IMR-90 (cell line): Measurements from ENCODE around the gene HIVEP3. TPM values are rescaled to one million over a fixed set of nuclear protein-coding genes. Genes with fewer than 3 reads are reported as not detected.

Experiments used
- ATAC-seq: fragments of 200-7000 bp; cut with Tn5 transposase; 2 replicates; pipeline ENCODE4 v1.9.1; 2020; ENCODE audit warnings: low read depth, mild to moderate bottlenecking, moderate library complexity
- BruUV-seq: library from RNA; stranded (reverse); fragments of 400-500 nt; replicated peaks from 2 replicates; lab custom pipeline; 2021; lab: Mats Ljungman, UMichigan
- CTCF ChIA-PET: fragments of 300-600 bp; formaldehyde crosslinking; extraction: SDS; loops from one replicate; lab custom pipeline; 2021; ENCODE audit warnings: antibody characterized with exemption; lab: Yijun Ruan, JAX
- POLR2A ChIA-PET: fragments of 300-600 bp; sonication (Branson Sonifier 250); formaldehyde crosslinking; loops from one replicate; lab custom pipeline; 2022; ENCODE audit warnings: antibody characterized with exemption; ENCODE audit not compliant: unreplicated experiment; lab: Charles Lee
- DNase-seq: peaks from one replicate; pipeline ENCODE4 v3.0.0; 2013
- H2AFZ ChIP-seq: replicated peaks from 2 replicates; pipeline ENCODE3; 2013; ENCODE audit warnings: low read length, mild to moderate bottlenecking; ENCODE audit not compliant: poor library complexity
- H2AK5ac ChIP-seq: 2 replicates; pipeline ENCODE4 v1.6.1; 2013; ENCODE audit warnings: low read depth, low read length, inconsistent platforms
- H2AK9ac ChIP-seq: replicated peaks from 2 replicates; pipeline ENCODE3; 2013; ENCODE audit warnings: mild to moderate bottlenecking, low read depth, low read length, moderate library complexity; ENCODE audit not compliant: poor library complexity
- H2BK120ac ChIP-seq: 2 replicates; pipeline ENCODE4 v1.6.1; 2013; ENCODE audit warnings: low read depth, low read length, inconsistent platforms
- H2BK15ac ChIP-seq: 3 replicates; pipeline ENCODE4 v1.6.1; 2013; ENCODE audit warnings: low read depth, low read length, inconsistent platforms
- H2BK20ac ChIP-seq: 2 replicates; pipeline ENCODE4 v1.6.1; 2013; ENCODE audit warnings: low read depth, mild to moderate bottlenecking, inconsistent platforms, low read length, moderate library complexity
- H2BK5ac ChIP-seq: 2 replicates; pipeline ENCODE4 v1.6.1; 2013; ENCODE audit warnings: mild to moderate bottlenecking, low read depth, low read length, inconsistent platforms; ENCODE audit not compliant: poor library complexity, severe bottlenecking
- H3K14ac ChIP-seq: replicated peaks from 2 replicates; pipeline ENCODE4 v1.6.1; 2013; ENCODE audit warnings: low read depth, low read length, inconsistent platforms
- H3K18ac ChIP-seq: 2 replicates; pipeline ENCODE4 v1.6.1; 2013; ENCODE audit warnings: low read depth, low read length, control low read depth
- H3K23ac ChIP-seq: 2 replicates; pipeline ENCODE4 v1.6.1; 2013; ENCODE audit warnings: low read depth, low read length, inconsistent platforms
- H3K27ac ChIP-seq: 2 replicates; pipeline ENCODE4 v1.5.1; 2013; ENCODE audit warnings: mild to moderate bottlenecking, control low read depth, low read length; ENCODE audit not compliant: insufficient read depth
- H3K27me3 ChIP-seq: 2 replicates; pipeline ENCODE4 v1.6.1; 2013; ENCODE audit warnings: low read length; ENCODE audit not compliant: control insufficient read depth, insufficient read depth
- H3K36me3 ChIP-seq: 2 replicates; pipeline ENCODE4 v1.6.1; 2013; ENCODE audit warnings: low read length, mixed read lengths; ENCODE audit not compliant: control insufficient read depth, insufficient read depth
- H3K4ac ChIP-seq: 2 replicates; pipeline ENCODE4 v1.6.1; 2013; ENCODE audit warnings: low read depth, low read length, inconsistent platforms
- H3K4me1 ChIP-seq: 2 replicates; pipeline ENCODE4 v1.6.1; 2013; ENCODE audit warnings: low read length, mixed read lengths; ENCODE audit not compliant: control insufficient read depth, insufficient read depth
- H3K4me2 ChIP-seq: 2 replicates; pipeline ENCODE4 v1.6.1; 2013; ENCODE audit warnings: low read depth, mild to moderate bottlenecking, control low read depth, low read length, moderate library complexity
- H3K4me3 ChIP-seq: 2 replicates; pipeline ENCODE4 v1.5.1; 2013; ENCODE audit warnings: low read depth, mild to moderate bottlenecking, control low read depth, low read length, moderate library complexity; ENCODE audit not compliant: insufficient read depth
- H3K56ac ChIP-seq: 2 replicates; pipeline ENCODE4 v1.6.1; 2013; ENCODE audit warnings: low read length, inconsistent platforms; ENCODE audit not compliant: insufficient read depth; ENCODE audit errors: extremely low read depth
- H3K79me1 ChIP-seq, 2 experiments: 2 replicates each; pipeline ENCODE4 v1.6.1; 2013; ENCODE audit warnings: low read length in 2 of 2, inconsistent platforms in 1 of 2, low read depth in 1 of 2
- H3K9ac ChIP-seq: 2 replicates; pipeline ENCODE4 v1.6.1; 2013; ENCODE audit warnings: low read depth, low read length, control low read depth
- H3K9me1 ChIP-seq: 2 replicates; pipeline ENCODE4 v1.6.1; 2013; ENCODE audit warnings: low read length, inconsistent platforms; ENCODE audit not compliant: insufficient read depth
- H3K9me3 ChIP-seq: 2 replicates; pipeline ENCODE4 v1.6.1; 2013; ENCODE audit warnings: low read length; ENCODE audit not compliant: control insufficient read depth, insufficient read depth
- H4K20me1 ChIP-seq: 2 replicates; pipeline ENCODE4 v1.6.1; 2013; ENCODE audit warnings: low read length, inconsistent platforms; ENCODE audit not compliant: insufficient read depth
- H4K5ac ChIP-seq: 2 replicates; pipeline ENCODE4 v1.6.1; 2013; ENCODE audit warnings: mild to moderate bottlenecking, low read depth, low read length, control low read depth
- H4K8ac ChIP-seq, 2 experiments: 2 replicates each; pipeline ENCODE4 v1.6.1; 2013; ENCODE audit warnings: low read depth in 2 of 2, low read length in 2 of 2, control low read depth in 1 of 2, inconsistent platforms in 1 of 2
- H4K91ac ChIP-seq: 2 replicates; pipeline ENCODE4 v1.6.1; 2013; ENCODE audit warnings: low read depth, low read length, inconsistent platforms; ENCODE audit not compliant: insufficient read depth
- BHLHE40 ChIP-seq: fragments of 150-350 bp; IDR thresholded peaks from 2 replicates; pipeline ENCODE4 v1.6.1; 2016; ENCODE audit warnings: mild to moderate bottlenecking, low read depth, low read length
- CEBPB ChIP-seq: IDR thresholded peaks from 2 replicates; pipeline ENCODE4 v1.6.1; 2012; ENCODE audit warnings: low read depth, low read length, improper control_type of control experiment
- CHD1 ChIP-seq: IDR thresholded peaks from 2 replicates; pipeline ENCODE4 v1.6.1; 2012; ENCODE audit warnings: low read depth, low read length, improper control_type of control experiment
- CTCF ChIP-seq: conservative IDR thresholded peaks from 2 replicates; pipeline ENCODE4 v1.5.1; 2012; ENCODE audit warnings: mild to moderate bottlenecking, low read depth, low read length, improper control_type of control experiment
- FOS ChIP-seq: fragments of 150-350 bp; IDR thresholded peaks from 2 replicates; pipeline ENCODE4 v1.6.1; 2016; ENCODE audit warnings: low read depth, low read length
- MAFK ChIP-seq: IDR thresholded peaks from 2 replicates; pipeline ENCODE4 v1.6.1; 2012; ENCODE audit warnings: low read depth, low read length, improper control_type of control experiment
- MAZ ChIP-seq: IDR thresholded peaks from 2 replicates; pipeline ENCODE4 v1.6.1; 2012; ENCODE audit warnings: low read depth, mild to moderate bottlenecking, low read length, improper control_type of control experiment, moderate library complexity, borderline replicate concordance
- MXI1 ChIP-seq: IDR thresholded peaks from 2 replicates; pipeline ENCODE4 v1.6.1; 2012; ENCODE audit warnings: low read depth, mild to moderate bottlenecking, low read length, moderate library complexity, borderline replicate concordance
- NFE2L2 ChIP-seq: fragments of 150-350 bp; IDR thresholded peaks from 2 replicates; pipeline ENCODE4 v1.6.1; 2016; ENCODE audit warnings: low read depth, mild to moderate bottlenecking, low read length
- POLR2A ChIP-seq: IDR thresholded peaks from 2 replicates; pipeline ENCODE4 v1.6.1; 2012; ENCODE audit warnings: mild to moderate bottlenecking, low read depth, low read length
- RAD21 ChIP-seq: IDR thresholded peaks from 2 replicates; pipeline ENCODE4 v1.6.1; 2012; ENCODE audit warnings: low read length, improper control_type of control experiment
- RCOR1 ChIP-seq: IDR thresholded peaks from 2 replicates; pipeline ENCODE4 v1.6.1; 2012; ENCODE audit warnings: mild to moderate bottlenecking, low read length, improper control_type of control experiment; ENCODE audit not compliant: insufficient replicate concordance
- RFX5 ChIP-seq: IDR thresholded peaks from 2 replicates; pipeline ENCODE4 v1.8.0; 2012; ENCODE audit warnings: low read depth, mild to moderate bottlenecking, low read length, moderate library complexity
- SMC3 ChIP-seq: fragments of 150-350 bp; IDR thresholded peaks from 2 replicates; pipeline ENCODE4 v1.6.1; 2016; ENCODE audit warnings: low read depth, mild to moderate bottlenecking, antibody characterized with exemption, low read length, moderate library complexity
- USF2 ChIP-seq: fragments of 150-350 bp; IDR thresholded peaks from 2 replicates; pipeline ENCODE4 v1.6.1; 2017; ENCODE audit warnings: mild to moderate bottlenecking, antibody characterized with exemption, low read length, low read depth
- WGBS, 2 experiments: methylation state at CpG; one replicate each; pipeline versions ENCODE4 v1.1.5 to v1.1.7; 2013; ENCODE audit warnings: missing lambda C conversion rate in 2 of 2; ENCODE audit not compliant: insufficient read length in 1 of 2; ENCODE audit errors: extremely low coverage in 2 of 2; 5-methylcytosine and 5-hydroxymethylcytosine counted together
- dilution Hi-C: fragments of 300-500 bp; cut with HindIII; formaldehyde crosslinking; loops from one replicate; pipeline ENCODE4 v1.14.3; 2018; ENCODE audit warnings: low sequenced_read_pairs; ENCODE audit not compliant: unreplicated experiment
- in situ Hi-C: fragments of 300-500 bp; cut with MboI; formaldehyde crosslinking; loops from 3 replicates; pipeline ENCODE4 v1.14.3; 2019; ENCODE audit warnings: low sequenced_read_pairs, inconsistent platforms, mixed read lengths
- intact Hi-C: fragments of 100-400 bp; cut with micrococcal nuclease; formaldehyde crosslinking; loops from 2 replicates; pipeline ENCODE4 v1.10.0; 2022
- polyA plus RNA-seq, 3 experiments: library from polyadenylated mRNA; depleted of rRNA; stranded (reverse); fragments of >200 nt; gene quantifications; 2 replicates each; pipeline ENCODE4 v1.2.3, GENCODE V29; 2012; ENCODE audit warnings: low replicate concordance in 1 of 3
- total RNA-seq: library from RNA; depleted of rRNA; stranded (reverse); fragments of >200 nt; gene quantifications from 2 replicates; pipeline ENCODE4 v1.2.3, GENCODE V29; 2012
- TF ChIP-seq, protein P1 (sequence below): fragments of 150-350 bp; IDR thresholded peaks from 2 replicates; pipeline ENCODE4 v1.6.1; 2016; ENCODE audit warnings: low read depth, mild to moderate bottlenecking, low read length, moderate library complexity, borderline replicate concordance

Gene HIVEP3
- total and polyA plus RNA-seq, 2 of the 4 experiments (the other 2 are of a cell fraction), result 1.4 to 4.0 TPM

- no CpG with 5 or more reads among the region's 3 CpGs for WGBS, 2 experiments
- DNase-seq (no peak), ATAC-seq (no peak)
- Histone ChIP-seq H2BK120ac (no peak overlapping the region), H3K4ac (no peak overlapping the region), H3K9ac (no peak overlapping the region), H2AFZ (no peak overlapping the region), H4K8ac (no peak overlapping the region), H2BK20ac (no peak overlapping the region), H2BK15ac (no peak overlapping the region), H3K14ac (no peak overlapping the region), H4K91ac (no peak overlapping the region), H3K4me1 (peaks cover 11% of the 10 kb centered on the region), H3K79me1 (no peaks in the 10 kb centered on the region), H4K20me1 (no peaks in the 10 kb centered on the region), H3K56ac (no peak overlapping the region), H2AK5ac (no peak overlapping the region), H4K5ac (no peak overlapping the region), H2BK5ac (no peak overlapping the region), H3K4me2 (no peak overlapping the region), H3K27ac (no peak overlapping the region), H3K9me1 (0 out of 2 replicates have a peak, but pooled peaks cover 3% of the 10 kb centered on the region), H3K27me3 (0 out of 2 replicates have a peak, but pooled peaks cover 2% of the 10 kb centered on the region), H3K36me3 (no peaks in the 10 kb centered on the region), H3K9me3 (no peaks in the 10 kb centered on the region), H2AK9ac (no peak overlapping the region), H3K4me3 (no peak overlapping the region), H3K18ac (no peak overlapping the region), H3K23ac (no peak overlapping the region)
- dilution Hi-C loops, result no loop called here
- ChIA-PET CTCF (interaction anchor here (0.8 to 1.3 kb wide), 3 partner anchors 14 to 248 kb away, joined by 3 to 4 read pairs (median 3); no protein-coding TSS in a partner anchor), POLR2A (no interaction called here)
- no TSS peak for BruUV-seq
- intact Hi-C loops, result no loop called here
- TF ChIP-seq USF2 (no peak), POLR2A (no peak), MAZ (no peak), RCOR1 (no peak), FOS (no peak), CEBPB (no peak), RFX5 (no peak), RAD21 (no peak), CHD1 (no peak), BHLHE40 (no peak), CTCF (no peak), MXI1 (no peak), MAFK (no peak), SMC3 (no peak), NFE2L2 (no peak)
- TF ChIP-seq, protein P1, sequence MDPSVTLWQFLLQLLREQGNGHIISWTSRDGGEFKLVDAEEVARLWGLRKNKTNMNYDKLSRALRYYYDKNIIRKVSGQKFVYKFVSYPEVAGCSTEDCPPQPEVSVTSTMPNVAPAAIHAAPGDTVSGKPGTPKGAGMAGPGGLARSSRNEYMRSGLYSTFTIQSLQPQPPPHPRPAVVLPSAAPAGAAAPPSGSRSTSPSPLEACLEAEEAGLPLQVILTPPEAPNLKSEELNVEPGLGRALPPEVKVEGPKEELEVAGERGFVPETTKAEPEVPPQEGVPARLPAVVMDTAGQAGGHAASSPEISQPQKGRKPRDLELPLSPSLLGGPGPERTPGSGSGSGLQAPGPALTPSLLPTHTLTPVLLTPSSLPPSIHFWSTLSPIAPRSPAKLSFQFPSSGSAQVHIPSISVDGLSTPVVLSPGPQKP, result no peak
- in situ Hi-C loops, result no loop called here
Observed at GRCh38 chr1:41780916-41781315, 137.8 kb downstream of the HIVEP3 start.
